Endothelial cell of hepatic sinusoid (primary cell): ENCODE measurements around the gene TNFSF12.

Source experiments
- in situ Hi-C: cut with HindIII; loops from 2 replicates; pipeline ENCODE4 v1.10.0; 2017; ENCODE audit warnings: low sequenced_read_pairs

The TNFSF12 gene

GRCh38 chr17:7548585-7549400 is at the start of gene TNFSF12:
Gene TNFSF12 (plus strand): TSS chr17:7549058. CDS start chr17:7549154, 96 bp downstream.
- in situ Hi-C loops = no loop called here

- in situ Hi-C loops = no loop called here
Measured at GRCh38 chr17:7499161-7499560, 49.7 kb upstream of the TNFSF12 start.

- in situ Hi-C loops = no loop called here
Measured at GRCh38 chr17:7501729-7502128, 47.1 kb upstream of the TNFSF12 start.

GRCh38 chr17:7502171-7502847 is 46.5 kb upstream of the TNFSF12 start:
- in situ Hi-C loops = no loop called here

- in situ Hi-C loops = no loop called here
Measured at GRCh38 chr17:7502987-7503386, 45.9 kb upstream of the TNFSF12 start.

- in situ Hi-C loops = no loop called here
Measured at GRCh38 chr17:7503521-7503920, 45.3 kb upstream of the TNFSF12 start.

- in situ Hi-C loops = no loop called here
Measured at GRCh38 chr17:7508145-7508544, 40.7 kb upstream of the TNFSF12 start.

- in situ Hi-C loops = no loop called here
Measured at GRCh38 chr17:7508846-7509245, 40.0 kb upstream of the TNFSF12 start.

GRCh38 chr17:7509937-7510336 is 38.9 kb upstream of the TNFSF12 start:
- in situ Hi-C loops = no loop called here

- in situ Hi-C loops = no loop called here
Measured at GRCh38 chr17:7511108-7511507, 37.8 kb upstream of the TNFSF12 start.

GRCh38 chr17:7512105-7512504 is 36.8 kb upstream of the TNFSF12 start:
- in situ Hi-C loops = no loop called here

GRCh38 chr17:7512824-7513540 is 35.9 kb upstream of the TNFSF12 start:
- in situ Hi-C loops = no loop called here

- in situ Hi-C loops = no loop called here
Measured at GRCh38 chr17:7513850-7514419, 34.9 kb upstream of the TNFSF12 start.

- in situ Hi-C loops = no loop called here
Measured at GRCh38 chr17:7515911-7516610, 32.8 kb upstream of the TNFSF12 start.

GRCh38 chr17:7523033-7523432 is 25.8 kb upstream of the TNFSF12 start:
- in situ Hi-C loops = no loop called here

- in situ Hi-C loops = no loop called here
Measured at GRCh38 chr17:7528842-7529241, 20.0 kb upstream of the TNFSF12 start.

GRCh38 chr17:7530023-7530900 is 18.6 kb upstream of the TNFSF12 start:
- in situ Hi-C loops = no loop called here

GRCh38 chr17:7538050-7538449 is 10.8 kb upstream of the TNFSF12 start:
- in situ Hi-C loops = no loop called here

GRCh38 chr17:7538891-7539545 is 9.8 kb upstream of the TNFSF12 start:
- in situ Hi-C loops = no loop called here
